GM12865 (cell line): ENCODE results near the gene LATS2.
"Not testable (repeated sequence)": the region's sequence is repeated elsewhere in the genome, so short reads cannot be mapped to it uniquely, and the experiment has no call there.

Experiments used
- DNase-seq: peaks from one replicate; pipeline ENCODE4 v3.0.0; 2010; ENCODE audit warnings: low read depth
- H3K4me3 ChIP-seq: 2 replicates; pipeline ENCODE4 v1.5.1; 2011; ENCODE audit warnings: mild to moderate bottlenecking, low read depth, low read length, control low read depth
- CTCF ChIP-seq: IDR thresholded peaks from 2 replicates; pipeline ENCODE4 v1.5.1; 2011; ENCODE audit warnings: low read length, control low read depth, low read depth, inconsistent platforms; ENCODE audit not compliant: insufficient read depth; ENCODE audit errors: missing control alignments

The LATS2 gene

GRCh38 chr13:20952838-20953237 lies 108.5 kb downstream of the LATS2 start:
- no peak for DNase-seq
- no peak for TF ChIP-seq CTCF
- H3K4me3 ChIP-seq, result no peak overlapping the region

GRCh38 chr13:20948001-20948400 lies 113.4 kb downstream of the LATS2 start:
- H3K4me3 ChIP-seq, DNase-seq: not testable (repeated sequence)

- TF ChIP-seq CTCF, result no peak
- H3K4me3 ChIP-seq, result no peak overlapping the region
- DNase-seq, result no peak
Measured at GRCh38 chr13:20945952-20946383, 115.4 kb downstream of the LATS2 start.

- DNase-seq, result no peak
- H3K4me3 ChIP-seq, result no peak overlapping the region
- no peak for TF ChIP-seq CTCF
Measured at GRCh38 chr13:20942938-20943559, 118.3 kb downstream of the LATS2 start.

- DNase-seq, H3K4me3 ChIP-seq: not testable (repeated sequence)
Measured at GRCh38 chr13:20940511-20940910, 120.9 kb downstream of the LATS2 start.

- H3K4me3 ChIP-seq, result no peak overlapping the region
- TF ChIP-seq CTCF, result no peak
- no peak for DNase-seq
Measured at GRCh38 chr13:20940083-20940482, 121.3 kb downstream of the LATS2 start.

GRCh38 chr13:20939662-20940061 lies 121.7 kb downstream of the LATS2 start:
- DNase-seq, result no peak
- no peak for TF ChIP-seq CTCF
- no peak overlapping the region for H3K4me3 ChIP-seq

- no peak overlapping the region for H3K4me3 ChIP-seq
- no peak for DNase-seq
- no peak for TF ChIP-seq CTCF
Measured at GRCh38 chr13:20938302-20938701, 123.1 kb downstream of the LATS2 start.
